IMR-90 (cell line): ENCODE measurements around the gene ADGRV1. TPM values are rescaled to one million over a fixed set of nuclear protein-coding genes. Genes with fewer than 3 reads are reported as not detected.

Experiments
- ATAC-seq: fragments of 200-7000 bp; cut with Tn5 transposase; 2 replicates; pipeline ENCODE4 v1.9.1; 2020; ENCODE audit warnings: low read depth, mild to moderate bottlenecking, moderate library complexity
- BruUV-seq: library from RNA; stranded (reverse); fragments of 400-500 nt; replicated peaks from 2 replicates; lab custom pipeline; 2021; lab: Mats Ljungman, UMichigan
- CTCF ChIA-PET: fragments of 300-600 bp; formaldehyde crosslinking; extraction: SDS; loops from one replicate; lab custom pipeline; 2021; ENCODE audit warnings: antibody characterized with exemption; lab: Yijun Ruan, JAX
- POLR2A ChIA-PET: fragments of 300-600 bp; sonication (Branson Sonifier 250); formaldehyde crosslinking; loops from one replicate; lab custom pipeline; 2022; ENCODE audit warnings: antibody characterized with exemption; ENCODE audit not compliant: unreplicated experiment; lab: Charles Lee
- DNase-seq: peaks from one replicate; pipeline ENCODE4 v3.0.0; 2013
- H2AFZ ChIP-seq: replicated peaks from 2 replicates; pipeline ENCODE3; 2013; ENCODE audit warnings: low read length, mild to moderate bottlenecking; ENCODE audit not compliant: poor library complexity
- H2AK5ac ChIP-seq: 2 replicates; pipeline ENCODE4 v1.6.1; 2013; ENCODE audit warnings: low read depth, low read length, inconsistent platforms
- H2AK9ac ChIP-seq: replicated peaks from 2 replicates; pipeline ENCODE3; 2013; ENCODE audit warnings: mild to moderate bottlenecking, low read depth, low read length, moderate library complexity; ENCODE audit not compliant: poor library complexity
- H2BK120ac ChIP-seq: 2 replicates; pipeline ENCODE4 v1.6.1; 2013; ENCODE audit warnings: low read depth, low read length, inconsistent platforms
- H2BK15ac ChIP-seq: 3 replicates; pipeline ENCODE4 v1.6.1; 2013; ENCODE audit warnings: low read depth, low read length, inconsistent platforms
- H2BK20ac ChIP-seq: 2 replicates; pipeline ENCODE4 v1.6.1; 2013; ENCODE audit warnings: low read depth, mild to moderate bottlenecking, inconsistent platforms, low read length, moderate library complexity
- H2BK5ac ChIP-seq: 2 replicates; pipeline ENCODE4 v1.6.1; 2013; ENCODE audit warnings: mild to moderate bottlenecking, low read depth, low read length, inconsistent platforms; ENCODE audit not compliant: poor library complexity, severe bottlenecking
- H3K14ac ChIP-seq: replicated peaks from 2 replicates; pipeline ENCODE4 v1.6.1; 2013; ENCODE audit warnings: low read depth, low read length, inconsistent platforms
- H3K18ac ChIP-seq: 2 replicates; pipeline ENCODE4 v1.6.1; 2013; ENCODE audit warnings: low read depth, low read length, control low read depth
- H3K23ac ChIP-seq: 2 replicates; pipeline ENCODE4 v1.6.1; 2013; ENCODE audit warnings: low read depth, low read length, inconsistent platforms
- H3K27ac ChIP-seq: 2 replicates; pipeline ENCODE4 v1.5.1; 2013; ENCODE audit warnings: mild to moderate bottlenecking, control low read depth, low read length; ENCODE audit not compliant: insufficient read depth
- H3K27me3 ChIP-seq: 2 replicates; pipeline ENCODE4 v1.6.1; 2013; ENCODE audit warnings: low read length; ENCODE audit not compliant: control insufficient read depth, insufficient read depth
- H3K36me3 ChIP-seq: 2 replicates; pipeline ENCODE4 v1.6.1; 2013; ENCODE audit warnings: low read length, mixed read lengths; ENCODE audit not compliant: control insufficient read depth, insufficient read depth
- H3K4ac ChIP-seq: 2 replicates; pipeline ENCODE4 v1.6.1; 2013; ENCODE audit warnings: low read depth, low read length, inconsistent platforms
- H3K4me1 ChIP-seq: 2 replicates; pipeline ENCODE4 v1.6.1; 2013; ENCODE audit warnings: low read length, mixed read lengths; ENCODE audit not compliant: control insufficient read depth, insufficient read depth
- H3K4me2 ChIP-seq: 2 replicates; pipeline ENCODE4 v1.6.1; 2013; ENCODE audit warnings: low read depth, mild to moderate bottlenecking, control low read depth, low read length, moderate library complexity
- H3K4me3 ChIP-seq: 2 replicates; pipeline ENCODE4 v1.5.1; 2013; ENCODE audit warnings: low read depth, mild to moderate bottlenecking, control low read depth, low read length, moderate library complexity; ENCODE audit not compliant: insufficient read depth
- H3K56ac ChIP-seq: 2 replicates; pipeline ENCODE4 v1.6.1; 2013; ENCODE audit warnings: low read length, inconsistent platforms; ENCODE audit not compliant: insufficient read depth; ENCODE audit errors: extremely low read depth
- H3K79me1 ChIP-seq, 2 experiments: 2 replicates each; pipeline ENCODE4 v1.6.1; 2013; ENCODE audit warnings: low read length in 2 of 2, inconsistent platforms in 1 of 2, low read depth in 1 of 2
- H3K9ac ChIP-seq: 2 replicates; pipeline ENCODE4 v1.6.1; 2013; ENCODE audit warnings: low read depth, low read length, control low read depth
- H3K9me1 ChIP-seq: 2 replicates; pipeline ENCODE4 v1.6.1; 2013; ENCODE audit warnings: low read length, inconsistent platforms; ENCODE audit not compliant: insufficient read depth
- H3K9me3 ChIP-seq: 2 replicates; pipeline ENCODE4 v1.6.1; 2013; ENCODE audit warnings: low read length; ENCODE audit not compliant: control insufficient read depth, insufficient read depth
- H4K20me1 ChIP-seq: 2 replicates; pipeline ENCODE4 v1.6.1; 2013; ENCODE audit warnings: low read length, inconsistent platforms; ENCODE audit not compliant: insufficient read depth
- H4K5ac ChIP-seq: 2 replicates; pipeline ENCODE4 v1.6.1; 2013; ENCODE audit warnings: mild to moderate bottlenecking, low read depth, low read length, control low read depth
- H4K8ac ChIP-seq, 2 experiments: 2 replicates each; pipeline ENCODE4 v1.6.1; 2013; ENCODE audit warnings: low read depth in 2 of 2, low read length in 2 of 2, control low read depth in 1 of 2, inconsistent platforms in 1 of 2
- H4K91ac ChIP-seq: 2 replicates; pipeline ENCODE4 v1.6.1; 2013; ENCODE audit warnings: low read depth, low read length, inconsistent platforms; ENCODE audit not compliant: insufficient read depth
- USF2 ChIP-seq: fragments of 150-350 bp; IDR thresholded peaks from 2 replicates; pipeline ENCODE4 v1.6.1; 2017; ENCODE audit warnings: mild to moderate bottlenecking, antibody characterized with exemption, low read length, low read depth
- WGBS, 2 experiments: methylation state at CpG; one replicate each; pipeline versions ENCODE4 v1.1.5 to v1.1.7; 2013; ENCODE audit warnings: missing lambda C conversion rate in 2 of 2; ENCODE audit not compliant: insufficient read length in 1 of 2; ENCODE audit errors: extremely low coverage in 2 of 2; 5-methylcytosine and 5-hydroxymethylcytosine counted together
- dilution Hi-C: fragments of 300-500 bp; cut with HindIII; formaldehyde crosslinking; loops from one replicate; pipeline ENCODE4 v1.14.3; 2018; ENCODE audit warnings: low sequenced_read_pairs; ENCODE audit not compliant: unreplicated experiment
- in situ Hi-C: fragments of 300-500 bp; cut with MboI; formaldehyde crosslinking; loops from 3 replicates; pipeline ENCODE4 v1.14.3; 2019; ENCODE audit warnings: low sequenced_read_pairs, inconsistent platforms, mixed read lengths
- intact Hi-C: fragments of 100-400 bp; cut with micrococcal nuclease; formaldehyde crosslinking; loops from 2 replicates; pipeline ENCODE4 v1.10.0; 2022
- polyA plus RNA-seq, 3 experiments: library from polyadenylated mRNA; depleted of rRNA; stranded (reverse); fragments of >200 nt; gene quantifications; 2 replicates each; pipeline ENCODE4 v1.2.3, GENCODE V29; 2012; ENCODE audit warnings: low replicate concordance in 1 of 3
- total RNA-seq: library from RNA; depleted of rRNA; stranded (reverse); fragments of >200 nt; gene quantifications from 2 replicates; pipeline ENCODE4 v1.2.3, GENCODE V29; 2012

The ADGRV1 gene
- total and polyA plus RNA-seq, 2 of the 4 experiments (the other 2 are of a cell fraction) = under 0.01 TPM; not detected in 1

DNA sequence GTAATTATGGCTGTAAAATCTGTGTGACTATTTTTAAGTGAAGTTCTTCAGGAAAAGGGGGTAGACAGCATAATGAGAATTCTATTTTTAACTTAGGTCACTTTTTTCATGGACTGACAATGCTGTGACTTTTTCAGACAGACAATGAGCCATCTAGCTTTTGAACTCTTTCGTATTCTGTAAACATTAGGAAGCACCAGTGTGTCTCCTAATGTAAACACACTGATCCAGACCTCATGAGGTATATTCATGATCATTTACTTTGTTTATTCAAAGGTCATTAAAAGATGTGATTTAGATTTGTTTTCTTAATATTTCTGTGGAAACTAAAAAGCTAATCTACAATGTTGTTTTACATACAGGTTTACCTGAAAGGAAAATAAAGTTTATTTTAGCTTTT, 352.6 kb downstream of the ADGRV1 start:
- no peak overlapping the region for H3K9ac ChIP-seq
- peaks cover 2% of the 10 kb centered on the region; the same call in 1 of the 2 replicates for H3K4me1 ChIP-seq
- no peak overlapping the region for H2AK5ac ChIP-seq
- no peak overlapping the region for H2BK20ac ChIP-seq
- ATAC-seq = no peak
- H2BK5ac ChIP-seq = no peak overlapping the region
- H2BK120ac ChIP-seq = no peak overlapping the region
- H3K9me3 ChIP-seq = no peaks in the 10 kb centered on the region
- no peak overlapping the region for H3K18ac ChIP-seq
- no CpG with 5 or more reads among the region's 1 CpG for WGBS, 2 experiments
- intact Hi-C loops (no loop called here), in situ Hi-C loops (no loop called here), dilution Hi-C loops (no loop called here)
- no peaks in the 10 kb centered on the region for H3K79me1 ChIP-seq
- no peak overlapping the region for H2AK9ac ChIP-seq
- no peak overlapping the region for H2AFZ ChIP-seq
- POLR2A ChIA-PET = no interaction called here
- no peaks in the 10 kb centered on the region for H3K27me3 ChIP-seq
- H3K56ac ChIP-seq = no peak overlapping the region
- H3K9me1 ChIP-seq = no peaks in the 10 kb centered on the region
- H4K20me1 ChIP-seq = no peaks in the 10 kb centered on the region
- H3K36me3 ChIP-seq = no peaks in the 10 kb centered on the region
- no peak overlapping the region for H4K5ac ChIP-seq
- no peak overlapping the region for H4K91ac ChIP-seq
- no TSS peak for BruUV-seq
- H4K8ac ChIP-seq = no peak overlapping the region
- no peak overlapping the region for H3K4me3 ChIP-seq
- no peak for DNase-seq
- TF ChIP-seq USF2 = no peak
- no peak overlapping the region for H3K27ac ChIP-seq
- no peak overlapping the region for H3K4ac ChIP-seq
- no peak overlapping the region for H2BK15ac ChIP-seq
- no peak overlapping the region for H3K23ac ChIP-seq
- CTCF ChIA-PET = interaction anchor here (1.2 kb wide), 1 partner anchor 31 kb away, joined by 3 read pairs; no protein-coding TSS in a partner anchor
- no peak overlapping the region for H3K4me2 ChIP-seq
- no peak overlapping the region for H3K14ac ChIP-seq
